H1 (cell line): ENCODE measurements around the gene P3R3URF. TPM values are rescaled to one million over a fixed set of nuclear protein-coding genes. Genes with fewer than 3 reads are reported as not detected.

Experiments
- CTCF ChIA-PET: fragments of 300-600 bp; sonication (Branson Sonifier 250); formaldehyde crosslinking; loops from one replicate; lab custom pipeline; 2021; ENCODE audit not compliant: partially characterized antibody; lab: Charles Lee
- POLR2A ChIA-PET: fragments of 300-600 bp; sonication (Branson Sonifier 250); formaldehyde crosslinking; loops from one replicate; lab custom pipeline; 2021; ENCODE audit warnings: inconsistent platforms; ENCODE audit not compliant: partially characterized antibody; lab: Charles Lee
- DNase-seq, 2 experiments: peaks; one replicate each; pipeline versions ENCODE4 v3.0.0 to v3.0.0-alpha.2; 2010 to 2022; ENCODE audit warnings: low spot score in 2 of 2, low read depth in 1 of 2, mixed read lengths in 1 of 2
- FAIRE-seq: peaks from 2 replicates; lab custom pipeline; 2011; peaks lifted over from hg19 to GRCh38; lab: Jason Lieb, UNC
- H2AFZ ChIP-seq: 2 replicates; pipeline ENCODE4 v1.8.1; 2012; ENCODE audit warnings: low read length, inconsistent platforms
- H2AK5ac ChIP-seq: 2 replicates; pipeline ENCODE4 v1.6.1; 2013; ENCODE audit warnings: low read depth, low read length
- H2BK120ac ChIP-seq: replicated peaks from 2 replicates; pipeline ENCODE3; 2013; ENCODE audit warnings: low read depth, low read length, inconsistent platforms
- H2BK12ac ChIP-seq: 2 replicates; pipeline ENCODE4 v1.6.1; 2013; ENCODE audit warnings: low read depth, low read length
- H2BK15ac ChIP-seq: 2 replicates; pipeline ENCODE4 v1.6.1; 2013; ENCODE audit warnings: low read length
- H2BK20ac ChIP-seq: 2 replicates; pipeline ENCODE4 v1.6.1; 2013; ENCODE audit warnings: low read length
- H2BK5ac ChIP-seq: 2 replicates; pipeline ENCODE4 v1.6.1; 2013; ENCODE audit warnings: low read depth, low read length
- H3K14ac ChIP-seq: 2 replicates; pipeline ENCODE4 v1.6.1; 2013; ENCODE audit warnings: inconsistent platforms; ENCODE audit not compliant: insufficient read length
- H3K18ac ChIP-seq: 2 replicates; pipeline ENCODE4 v1.6.1; 2013; ENCODE audit warnings: low read length; ENCODE audit errors: extremely low read depth
- H3K23ac ChIP-seq: 2 replicates; pipeline ENCODE4 v1.6.1; 2013; ENCODE audit warnings: inconsistent platforms; ENCODE audit not compliant: insufficient read length
- H3K23me2 ChIP-seq: 2 replicates; pipeline ENCODE4 v1.6.1; 2013; ENCODE audit warnings: low read depth, low read length
- H3K27ac ChIP-seq: 2 replicates; pipeline ENCODE4 v1.6.1; 2011; ENCODE audit warnings: low read depth, low read length, inconsistent platforms
- H3K27me3 ChIP-seq, 4 experiments: replicated peaks in 1 of 4; 1 replicate in 1 of 4; 2 replicates in 3 of 4; pipeline versions ENCODE4 v1.6.1 to v1.8.1; 2011 to 2013; ENCODE audit warnings: low read length in 3 of 4, mild to moderate bottlenecking in 3 of 4, inconsistent platforms in 2 of 4, mixed read lengths in 2 of 4, moderate library complexity in 1 of 4; ENCODE audit not compliant: control insufficient read depth in 3 of 4, insufficient read depth in 3 of 4; ENCODE audit errors: extremely low read depth in 1 of 4
- H3K36me3 ChIP-seq, 4 experiments: 2 replicates each; pipeline versions ENCODE4 v1.6.1 to v1.8.1; 2011 to 2013; ENCODE audit warnings: mild to moderate bottlenecking in 4 of 4, low read length in 3 of 4, moderate library complexity in 2 of 4, control low read depth in 1 of 4, inconsistent platforms in 1 of 4; ENCODE audit not compliant: insufficient read depth in 4 of 4, control insufficient read depth in 2 of 4
- H3K4ac ChIP-seq: replicated peaks from 2 replicates; pipeline ENCODE3; 2013; ENCODE audit warnings: low read length, low read depth, mixed read lengths, inconsistent platforms; ENCODE audit not compliant: insufficient read length
- H3K4me1 ChIP-seq, 4 experiments: replicated peaks in 1 of 4; 1 replicate in 1 of 4; 2 replicates in 3 of 4; pipeline versions ENCODE4 v1.6.1 to v1.8.1; 2011 to 2013; ENCODE audit warnings: low read length in 3 of 4, inconsistent platforms in 2 of 4, mixed read lengths in 1 of 4; ENCODE audit not compliant: insufficient read depth in 4 of 4, control insufficient read depth in 3 of 4
- H3K4me2 ChIP-seq, 2 experiments: 2 replicates each; pipeline versions ENCODE4 v1.6.1 to v1.8.1; 2011 to 2013; ENCODE audit warnings: low read depth in 2 of 2, low read length in 2 of 2, control low read depth in 1 of 2, inconsistent platforms in 1 of 2, mild to moderate bottlenecking in 1 of 2; ENCODE audit not compliant: insufficient read depth in 1 of 2
- H3K4me3 ChIP-seq, 4 experiments: fragments of 200-600, 300-600 bp in 1 of 4; sonication (generic), shearing (Covaris generic), sonication (Bioruptor Twin) in 1 of 4; 2 replicates each; pipeline versions ENCODE4 v1.5.1 to v1.8.1; 2011 to 2016; ENCODE audit warnings: low read length in 4 of 4, low read depth in 3 of 4, control low read depth in 2 of 4, inconsistent platforms in 2 of 4, mild to moderate bottlenecking in 2 of 4, mixed read lengths in 1 of 4, moderate library complexity in 1 of 4; ENCODE audit not compliant: insufficient read depth in 2 of 4; ENCODE audit errors: extremely low read depth in 1 of 4
- H3K56ac ChIP-seq: replicated peaks from 2 replicates; pipeline ENCODE3; 2013; ENCODE audit warnings: low read depth, mild to moderate bottlenecking, mixed read lengths, low read length, inconsistent platforms; ENCODE audit not compliant: insufficient read length
- H3K79me1 ChIP-seq: 2 replicates; pipeline ENCODE4 v1.6.1; 2013; ENCODE audit warnings: low read depth, low read length, control low read depth
- H3K79me2 ChIP-seq, 2 experiments: 2 replicates each; pipeline versions ENCODE4 v1.6.1 to v1.8.1; 2012 to 2013; ENCODE audit warnings: low read length in 2 of 2, mild to moderate bottlenecking in 2 of 2, inconsistent platforms in 1 of 2; ENCODE audit not compliant: insufficient read depth in 2 of 2, control insufficient read depth in 1 of 2
- H3K9ac ChIP-seq, 4 experiments: replicated peaks in 1 of 4; 1 replicate in 1 of 4; 2 replicates in 3 of 4; pipeline versions ENCODE4 v1.6.1 to v1.8.1; 2011 to 2013; ENCODE audit warnings: low read depth in 3 of 4, low read length in 3 of 4, control low read depth in 2 of 4, mild to moderate bottlenecking in 2 of 4, moderate library complexity in 2 of 4, inconsistent platforms in 1 of 4; ENCODE audit errors: extremely low read depth in 1 of 4
- H3K9me3 ChIP-seq, 2 experiments: 2 replicates each; pipeline versions ENCODE4 v1.6.1 to v1.8.1; 2012 to 2013; ENCODE audit warnings: mild to moderate bottlenecking in 2 of 2, moderate library complexity in 2 of 2, control low read depth in 1 of 2, inconsistent platforms in 1 of 2, low read depth in 1 of 2, low read length in 1 of 2, mixed read lengths in 1 of 2; ENCODE audit not compliant: insufficient read depth in 2 of 2
- H4K20me1 ChIP-seq, 2 experiments: replicated peaks in 1 of 2; 2 replicates each; pipeline versions ENCODE3 to v1.8.1; 2011 to 2013; ENCODE audit warnings: inconsistent platforms in 2 of 2, low read length in 2 of 2, mild to moderate bottlenecking in 1 of 2; ENCODE audit not compliant: insufficient read depth in 2 of 2, control insufficient read depth in 1 of 2
- H4K5ac ChIP-seq: 2 replicates; pipeline ENCODE4 v1.6.1; 2013; ENCODE audit warnings: low read length, low read depth, mixed read lengths, inconsistent platforms; ENCODE audit not compliant: insufficient read length
- H4K8ac ChIP-seq: 2 replicates; pipeline ENCODE4 v1.8.0; 2013; ENCODE audit warnings: mild to moderate bottlenecking, moderate library complexity, low read length, inconsistent platforms; ENCODE audit not compliant: insufficient read depth; ENCODE audit errors: extremely low read depth
- H4K91ac ChIP-seq: replicated peaks from 2 replicates; pipeline ENCODE3; 2013; ENCODE audit warnings: low read length, mixed read lengths, inconsistent platforms; ENCODE audit not compliant: insufficient read length
- WGBS, 2 experiments: shearing (Covaris generic) in 1 of 2; methylation state at CpG; one replicate each; pipeline versions ENCODE4 v1.1.6 to v1.1.7; 2013 to 2015; ENCODE audit warnings: low lambda C conversion rate in 2 of 2, mixed read lengths in 2 of 2, inconsistent platforms in 1 of 2, low coverage in 1 of 2, missing lambda C conversion rate in 1 of 2; ENCODE audit not compliant: insufficient replicate concordance in 2 of 2, insufficient coverage in 1 of 2, insufficient read length in 1 of 2; ENCODE audit errors: extremely low coverage in 1 of 2, missing lambda C conversion rate in 1 of 2; 5-methylcytosine and 5-hydroxymethylcytosine counted together
- polyA plus RNA-seq, 7 experiments: library from polyadenylated mRNA; depleted of rRNA in 3 of 7; stranded (reverse) in 5 of 7; unstranded in 2 of 7; fragments of >200 nt in 5 of 7; fragments of 200-250 nt in 2 of 7; gene quantifications; 1 replicate in 5 of 7; 2 replicates in 1 of 7; 4 replicates in 1 of 7; pipeline versions ENCODE4 v1.2.1 to v1.2.3, GENCODE V29; 2011 to 2013; ENCODE audit warnings: missing spikeins in 2 of 7, mixed read lengths in 2 of 7
- total RNA-seq: library from RNA; stranded (reverse); fragmentation: NEBNext Ultra II Directional; extraction: Animal tissue kit (Norgen Biotek cat#: 25700); gene quantifications from 2 replicates; pipeline ENCODE4 v1.2.1, GENCODE V29; 2021
- TF ChIP-seq, protein P1 (sequence below): IDR thresholded peaks from 2 replicates; pipeline ENCODE4 v1.6.1; 2012; ENCODE audit warnings: inconsistent platforms

The P3R3URF gene
- total and polyA plus RNA-seq, 2 of the 8 experiments (the other 6 are each of a cell fraction or from before 2014, with no cell fraction given) = not detected

DNA sequence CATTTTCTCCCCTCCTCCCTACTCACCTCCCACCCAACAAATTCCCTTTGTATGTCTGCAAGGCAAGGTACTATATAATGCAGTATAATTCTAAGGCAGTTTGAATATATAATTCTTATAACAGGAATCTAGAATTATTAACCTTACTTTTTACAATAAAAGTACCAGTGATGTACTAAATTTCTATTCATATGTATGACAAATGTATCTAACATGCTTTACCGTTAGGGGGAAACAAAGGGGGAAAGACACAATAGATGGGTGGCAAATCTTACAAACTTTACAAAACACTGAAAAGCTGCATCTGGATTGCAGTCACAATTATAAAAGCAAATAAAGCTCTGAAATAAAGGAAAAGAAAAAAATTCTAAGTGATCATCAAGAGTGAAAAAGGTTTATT lies 46.2 kb downstream of the P3R3URF start:
- Histone ChIP-seq H3K79me1 (no peaks in the 10 kb centered on the region), H3K36me3 (no peaks in the 10 kb centered on the region), H2BK5ac (no peak overlapping the region), H3K23me2 (peaks cover 10% of the 10 kb centered on the region), H2BK12ac (no peak overlapping the region), H4K8ac (no peak overlapping the region), H2BK15ac (no peak overlapping the region), H3K27me3 (no peaks in the 10 kb centered on the region)
- CTCF ChIA-PET = no interaction called here
- TF ChIP-seq, protein P1, sequence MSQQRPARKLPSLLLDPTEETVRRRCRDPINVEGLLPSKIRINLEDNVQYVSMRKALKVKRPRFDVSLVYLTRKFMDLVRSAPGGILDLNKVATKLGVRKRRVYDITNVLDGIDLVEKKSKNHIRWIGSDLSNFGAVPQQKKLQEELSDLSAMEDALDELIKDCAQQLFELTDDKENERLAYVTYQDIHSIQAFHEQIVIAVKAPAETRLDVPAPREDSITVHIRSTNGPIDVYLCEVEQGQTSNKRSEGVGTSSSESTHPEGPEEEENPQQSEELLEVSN = no peak
- TF ChIP-seq, all 59 proteins: peak for 0
- H2BK20ac ChIP-seq = no peak overlapping the region
- DNase-seq (no peak), FAIRE-seq (no peak)
- no peak overlapping the region for H3K18ac ChIP-seq
- H4K91ac ChIP-seq = no peak overlapping the region
- no peak overlapping the region for H3K4ac ChIP-seq
- H2AK5ac ChIP-seq = no peak overlapping the region
- H2BK120ac ChIP-seq = no peak overlapping the region
- POLR2A ChIA-PET = interaction anchor here (0.8 to 3.4 kb wide), 2 partner anchors 10 to 12 kb away, joined by 3 to 16 read pairs; no protein-coding TSS in a partner anchor
- H4K5ac ChIP-seq = no peak overlapping the region
- H3K4me2 ChIP-seq = peak overlapping the region; percentile 92 to 93; a peak in 3 of 4 replicates
- H4K20me1 ChIP-seq = peaks cover 0 to 3% of the 10 kb centered on the region in 2 experiments
- H3K9me3 ChIP-seq = no peaks in the 10 kb centered on the region
- H3K14ac ChIP-seq = no peak overlapping the region
- 40% methylated on average over 1 of the region's 1 CpG; no CpG with 5 or more reads in 1 of the 2 experiments for WGBS, 2 experiments
- H3K4me3 ChIP-seq = peak overlapping the region in 3 of 4 experiments; percentile 58 to 89 (median 69); a peak in 4 of 8 replicates
- H3K9ac ChIP-seq = no peak overlapping the region
- H3K27ac ChIP-seq = no peak overlapping the region
- no peak overlapping the region for H3K56ac ChIP-seq
- H3K4me1 ChIP-seq = peaks cover 0 to 6% (median 4%) of the 10 kb centered on the region in 4 experiments; a peak in 5 of 7 replicates
- peaks cover 0 to 25% of the 10 kb centered on the region in 2 experiments; a peak in 2 of 4 replicates for H3K79me2 ChIP-seq
- H3K23ac ChIP-seq = no peak overlapping the region
- no peak overlapping the region for H2AFZ ChIP-seq
